ENCODE measurements around the gene ELOB. TPM values are rescaled to one million over a fixed set of nuclear protein-coding genes. Genes with fewer than 3 reads are reported as not detected.

The ELOB gene
- polyA plus RNA-seq, 1 of the 3 experiments (the other 2 are of a cell fraction) = 329 TPM

GRCh38 chr16:2741168-2741567, 35.9 kb downstream of the ELOB start:
- H3K36me3 ChIP-seq (replicated peaks in 1 of 2; ENCODE audit: control insufficient read depth in 1 of 2, insufficient read depth in 2 of 2, low read length in 1 of 2) = no peaks in the 10 kb centered on the region
- no peaks in the 10 kb centered on the region for H4K20me1 ChIP-seq (ENCODE audit: insufficient read depth)
- no peaks in the 10 kb centered on the region for H3K9me3 ChIP-seq
- no peak overlapping the region for H3K27ac ChIP-seq (ENCODE audit: low read depth in 2 of 2, low read length in 1 of 2)
- H3K9me2 ChIP-seq = no peaks in the 10 kb centered on the region
- no peak overlapping the region for H3K4me2 ChIP-seq
- no peaks in the 10 kb centered on the region for H3K79me2 ChIP-seq (ENCODE audit: insufficient read depth)
- H2AFZ ChIP-seq (ENCODE audit: low read depth) = no peak overlapping the region
- H3K27me3 ChIP-seq (ENCODE audit: insufficient read depth) = no peaks in the 10 kb centered on the region
- no peak overlapping the region for H3K4me3 ChIP-seq (ENCODE audit: low read depth in 2 of 2, low read length in 1 of 2)
- POLR2A ChIA-PET = interaction anchor here (1.8 kb wide), 1 partner anchor 10 kb away, joined by 5 read pairs; no protein-coding TSS in a partner anchor
- CTCF ChIA-PET = no interaction called here
- H3F3A ChIP-seq (replicated peaks; ENCODE audit: insufficient read depth) = no peaks in the 10 kb centered on the region
- DNase-seq = no peak
- TF ChIP-seq MEF2A (IDR thresholded peaks at IDR 0.05; ENCODE audit: borderline replicate concordance, low read depth) (no peak), CTCF (IDR thresholded peaks at IDR 0.05) (no peak), RCOR1 (IDR thresholded peaks at IDR 0.05; ENCODE audit: low read length) (no peak), NFIC (IDR thresholded peaks at IDR 0.05; ENCODE audit: borderline replicate concordance) (no peak), IRF3 (IDR thresholded peaks at IDR 0.05; ENCODE audit: low read depth, low read length) (no peak), GABPA (IDR thresholded peaks at IDR 0.05; ENCODE audit: low read depth) (no peak), SMC3 (IDR thresholded peaks at IDR 0.05; ENCODE audit: low read depth, low read length) (no peak), ELF1 (IDR thresholded peaks at IDR 0.05) (no peak), TEAD4 (IDR thresholded peaks at IDR 0.05; ENCODE audit: borderline replicate concordance, insufficient read depth) (no peak), RAD21 (IDR thresholded peaks at IDR 0.05; ENCODE audit: low read length) (no peak), EZH2phosphoT487 (IDR thresholded peaks at IDR 0.05; ENCODE audit: borderline replicate concordance, low read depth) (no peak)
- TF ChIP-seq, protein P1, sequence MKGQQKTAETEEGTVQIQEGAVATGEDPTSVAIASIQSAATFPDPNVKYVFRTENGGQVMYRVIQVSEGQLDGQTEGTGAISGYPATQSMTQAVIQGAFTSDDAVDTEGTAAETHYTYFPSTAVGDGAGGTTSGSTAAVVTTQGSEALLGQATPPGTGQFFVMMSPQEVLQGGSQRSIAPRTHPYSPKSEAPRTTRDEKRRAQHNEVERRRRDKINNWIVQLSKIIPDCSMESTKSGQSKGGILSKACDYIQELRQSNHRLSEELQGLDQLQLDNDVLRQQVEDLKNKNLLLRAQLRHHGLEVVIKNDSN (IDR thresholded peaks at IDR 0.05; ENCODE audit: borderline replicate concordance, low read depth) = no peak
- TF ChIP-seq, protein P2, sequence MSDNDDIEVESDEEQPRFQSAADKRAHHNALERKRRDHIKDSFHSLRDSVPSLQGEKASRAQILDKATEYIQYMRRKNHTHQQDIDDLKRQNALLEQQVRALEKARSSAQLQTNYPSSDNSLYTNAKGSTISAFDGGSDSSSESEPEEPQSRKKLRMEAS (IDR thresholded peaks at IDR 0.05; ENCODE audit: low read depth) = no peak
- no peaks in the 10 kb centered on the region; a peak in 1 of 4 replicates for H3K4me1 ChIP-seq (ENCODE audit: control insufficient read depth in 1 of 2, insufficient read depth in 2 of 2, low read depth in 1 of 2, low read length in 1 of 2)
- WGBS (ENCODE audit: low lambda C conversion rate) = 67% methylated on average over 3 of the region's 4 CpGs
- H3K9ac ChIP-seq = no peak overlapping the region

DNA sequence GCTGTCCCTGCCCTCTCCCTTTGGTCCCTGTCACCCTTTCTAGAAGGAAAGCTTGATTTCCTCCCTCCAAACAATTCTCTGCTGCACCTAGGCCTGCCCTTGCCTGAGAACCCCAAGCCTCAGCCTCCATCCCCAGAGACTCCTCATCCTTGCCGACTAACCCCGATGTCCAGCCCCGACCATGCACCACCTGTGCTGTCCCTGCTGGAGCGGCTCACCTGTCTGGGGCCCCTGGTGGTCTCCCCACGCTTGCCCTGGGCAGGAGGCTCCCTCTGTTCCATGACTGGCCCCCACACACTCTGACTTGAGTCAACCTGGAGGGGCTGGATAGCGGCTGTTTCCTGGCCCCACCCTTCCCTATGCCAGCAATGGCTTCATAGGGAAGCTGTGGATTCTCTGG, 36.6 kb downstream of the ELOB start:
- no peak overlapping the region for H2AFZ ChIP-seq (ENCODE audit: low read depth)
- no peaks in the 10 kb centered on the region for H3K27me3 ChIP-seq (ENCODE audit: insufficient read depth)
- H3K9me3 ChIP-seq = no peaks in the 10 kb centered on the region
- no peak for DNase-seq
- H3K36me3 ChIP-seq (replicated peaks in 1 of 2; ENCODE audit: control insufficient read depth in 1 of 2, insufficient read depth in 2 of 2, low read length in 1 of 2) = no peaks in the 10 kb centered on the region
- WGBS (ENCODE audit: low lambda C conversion rate) = 83% methylated on average over 6 of the region's 6 CpGs
- no peak overlapping the region for H3K4me2 ChIP-seq
- no peaks in the 10 kb centered on the region; a peak in 1 of 4 replicates for H3K4me1 ChIP-seq (ENCODE audit: control insufficient read depth in 1 of 2, insufficient read depth in 2 of 2, low read depth in 1 of 2, low read length in 1 of 2)
- no peak overlapping the region for H3K4me3 ChIP-seq (ENCODE audit: low read depth in 2 of 2, low read length in 1 of 2)
- H3F3A ChIP-seq (replicated peaks; ENCODE audit: insufficient read depth) = no peaks in the 10 kb centered on the region
- H3K79me2 ChIP-seq (ENCODE audit: insufficient read depth) = no peaks in the 10 kb centered on the region
- H3K9ac ChIP-seq = no peak overlapping the region
- H4K20me1 ChIP-seq (ENCODE audit: insufficient read depth) = no peaks in the 10 kb centered on the region
- POLR2A ChIA-PET = interaction anchor here (0.6 to 1.8 kb wide), 2 partner anchors 11 to 120 kb away, joined by 3 to 5 read pairs; no protein-coding TSS in a partner anchor
- no peaks in the 10 kb centered on the region for H3K9me2 ChIP-seq
- H3K27ac ChIP-seq (ENCODE audit: low read depth in 2 of 2, low read length in 1 of 2) = no peak overlapping the region
- no peak for TF ChIP-seq RAD21 (IDR thresholded peaks at IDR 0.05; ENCODE audit: low read length)
- no peak for TF ChIP-seq NFIC (IDR thresholded peaks at IDR 0.05; ENCODE audit: borderline replicate concordance)
- TF ChIP-seq EZH2phosphoT487 (IDR thresholded peaks at IDR 0.05; ENCODE audit: borderline replicate concordance, low read depth) = no peak
- TF ChIP-seq NRF1 (IDR thresholded peaks at IDR 0.05; ENCODE audit: low read depth, low read length) = no peak
- no peak for TF ChIP-seq JUND (IDR thresholded peaks at IDR 0.05)
- TF ChIP-seq GATA2 (CRISPR knock-in tag; IDR thresholded peaks at IDR 0.05) = no peak
- no peak for TF ChIP-seq TAF1 (IDR thresholded peaks at IDR 0.05; ENCODE audit: borderline replicate concordance, low read depth, low read length)
- no peak for TF ChIP-seq RFX5 (IDR thresholded peaks at IDR 0.05; ENCODE audit: low read length)
- no peak for TF ChIP-seq ZBTB33 (IDR thresholded peaks at IDR 0.05; ENCODE audit: borderline replicate concordance, low read depth)
- CTCF ChIA-PET = no interaction called here

Data from SK-N-SH (cell line).